Prostate gland (tissue), 2 donors: ENCODE results near the gene TRIP13. TPM values are rescaled to one million over a fixed set of nuclear protein-coding genes. Genes with fewer than 3 reads are reported as not detected.
"Not testable (repeated sequence)": the region's sequence is repeated elsewhere in the genome, so short reads cannot be mapped to it uniquely, and the experiment has no call there.

Experiments
- DNase-seq: peaks from one replicate; pipeline ENCODE4 v3.0.0-alpha.2; 2019; ENCODE audit warnings: low spot score
- H3K27ac ChIP-seq, 2 donors: fragments of 200-600 bp; sonication (generic); 2 replicates each; pipeline ENCODE4 v1.5.1; 2017 to 2019
- H3K27me3 ChIP-seq: fragments of 200-600 bp; sonication (generic); replicated peaks from 2 replicates; pipeline ENCODE4 v1.5.1; 2019; ENCODE audit not compliant: insufficient read depth
- H3K36me3 ChIP-seq, 2 donors: fragments of 200-600 bp; sonication (generic); 1 replicate in 1 of 2; 2 replicates in 1 of 2; pipeline versions ENCODE4 v1.5.1 to v1.8.1; 2017 to 2019
- H3K4me1 ChIP-seq: fragments of 200-600 bp; sonication (generic); replicated peaks from 2 replicates; pipeline ENCODE4 v1.5.1; 2019
- H3K4me3 ChIP-seq, 2 donors: fragments of 200-600 bp; sonication (generic); 2 replicates each; pipeline ENCODE4 v1.5.1; 2017 to 2019
- H3K9me3 ChIP-seq: fragments of 200-600 bp; sonication (generic); 2 replicates; pipeline ENCODE4 v1.5.1; 2017
- POLR2A ChIP-seq: fragments of 450-650 bp; IDR thresholded peaks from one replicate; pipeline ENCODE4 v1.6.1; 2016; ENCODE audit warnings: antibody characterized with exemption, mild to moderate bottlenecking
- POLR2AphosphoS5 ChIP-seq: sonication (generic); formaldehyde crosslinking; IDR thresholded peaks from one replicate; pipeline ENCODE4 v1.6.1; 2017; ENCODE audit warnings: antibody characterized with exemption
- WGBS: methylation state at CpG from one replicate; pipeline ENCODE4 v1.1.5; 2018; 5-methylcytosine and 5-hydroxymethylcytosine counted together
- intact Hi-C: fragments of 100-400 bp; cut with DNase I; formaldehyde crosslinking; loops from one replicate; pipeline ENCODE4 v1.14.2; 2022
- total RNA-seq, 2 donors: library from RNA; depleted of rRNA; stranded (reverse); fragments of >200 nt; gene quantifications; one replicate each; pipeline ENCODE4 v1.1.0, GENCODE V29; 2016
- TF ChIP-seq, protein P1 (sequence below), 4 experiments: fragments of 200-600 bp in 2 of 4; fragments of 450-650 bp in 2 of 4; sonication (generic) in 2 of 4; IDR thresholded peaks; 1 replicate in 3 of 4; 2 replicates in 1 of 4; pipeline ENCODE4 v1.5.1; 2016 to 2019; ENCODE audit warnings: antibody characterized with exemption in 4 of 4, mild to moderate bottlenecking in 2 of 4, moderate library complexity in 2 of 4

The TRIP13 gene
- total RNA-seq, 2 donors from 2014 or later, result 1.8 to 11.9 TPM

DNA sequence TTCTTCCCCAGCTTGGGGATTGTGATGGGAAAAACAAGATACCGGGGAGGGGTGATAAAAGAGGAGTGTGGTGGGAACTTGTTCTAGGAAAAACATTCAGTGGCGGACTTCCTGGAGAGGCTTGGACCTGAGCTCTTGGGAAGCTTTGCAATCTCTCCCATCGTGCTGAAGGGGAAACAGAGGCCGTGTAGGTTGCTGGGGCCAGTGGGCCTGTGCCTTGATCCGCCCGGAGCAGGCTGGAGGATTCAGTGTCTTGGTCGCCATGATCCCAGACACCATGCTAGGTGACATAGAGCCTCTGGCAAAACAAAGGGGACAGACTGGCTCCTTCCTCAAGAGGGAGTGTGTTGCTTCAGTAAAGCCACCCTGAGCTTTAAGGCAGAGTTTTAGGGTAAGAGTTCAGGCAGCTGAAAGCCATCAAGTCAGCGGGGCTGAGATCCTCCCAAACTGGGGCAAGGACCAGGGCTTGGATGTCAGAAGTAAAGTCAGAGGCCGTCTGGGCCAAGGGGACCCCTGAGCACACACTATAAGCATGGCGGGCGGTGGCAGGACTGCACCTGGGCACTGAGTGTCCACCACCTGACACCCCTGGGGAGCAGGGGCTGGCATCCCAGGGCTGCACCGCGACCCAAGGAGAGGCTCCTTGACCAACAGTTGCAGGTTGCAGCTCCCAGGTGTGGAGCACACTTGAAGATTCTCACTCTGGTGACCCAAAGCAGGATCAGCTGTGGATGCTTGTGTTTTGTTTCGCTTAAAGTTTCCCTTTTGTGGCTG is 44.7 kb downstream of the TRIP13 start:
- Histone ChIP-seq H3K9me3 (no peaks in the 10 kb centered on the region), H3K4me1 (no peaks in the 10 kb centered on the region), H3K4me3 (no peak overlapping the region), H3K27me3 (no peaks in the 10 kb centered on the region), H3K27ac (no peak overlapping the region), H3K36me3 (no peaks in the 10 kb centered on the region)
- WGBS, result 85% methylated on average over 14 of the region's 14 CpGs
- TF ChIP-seq, protein P1, sequence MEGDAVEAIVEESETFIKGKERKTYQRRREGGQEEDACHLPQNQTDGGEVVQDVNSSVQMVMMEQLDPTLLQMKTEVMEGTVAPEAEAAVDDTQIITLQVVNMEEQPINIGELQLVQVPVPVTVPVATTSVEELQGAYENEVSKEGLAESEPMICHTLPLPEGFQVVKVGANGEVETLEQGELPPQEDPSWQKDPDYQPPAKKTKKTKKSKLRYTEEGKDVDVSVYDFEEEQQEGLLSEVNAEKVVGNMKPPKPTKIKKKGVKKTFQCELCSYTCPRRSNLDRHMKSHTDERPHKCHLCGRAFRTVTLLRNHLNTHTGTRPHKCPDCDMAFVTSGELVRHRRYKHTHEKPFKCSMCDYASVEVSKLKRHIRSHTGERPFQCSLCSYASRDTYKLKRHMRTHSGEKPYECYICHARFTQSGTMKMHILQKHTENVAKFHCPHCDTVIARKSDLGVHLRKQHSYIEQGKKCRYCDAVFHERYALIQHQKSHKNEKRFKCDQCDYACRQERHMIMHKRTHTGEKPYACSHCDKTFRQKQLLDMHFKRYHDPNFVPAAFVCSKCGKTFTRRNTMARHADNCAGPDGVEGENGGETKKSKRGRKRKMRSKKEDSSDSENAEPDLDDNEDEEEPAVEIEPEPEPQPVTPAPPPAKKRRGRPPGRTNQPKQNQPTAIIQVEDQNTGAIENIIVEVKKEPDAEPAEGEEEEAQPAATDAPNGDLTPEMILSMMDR (IDR thresholded peaks at IDR 0.05), result no peak
- no peak for TF ChIP-seq POLR2A
- no peak for TF ChIP-seq POLR2AphosphoS5
- DNase-seq, result no peak
- intact Hi-C loops, result no loop called here

DNA sequence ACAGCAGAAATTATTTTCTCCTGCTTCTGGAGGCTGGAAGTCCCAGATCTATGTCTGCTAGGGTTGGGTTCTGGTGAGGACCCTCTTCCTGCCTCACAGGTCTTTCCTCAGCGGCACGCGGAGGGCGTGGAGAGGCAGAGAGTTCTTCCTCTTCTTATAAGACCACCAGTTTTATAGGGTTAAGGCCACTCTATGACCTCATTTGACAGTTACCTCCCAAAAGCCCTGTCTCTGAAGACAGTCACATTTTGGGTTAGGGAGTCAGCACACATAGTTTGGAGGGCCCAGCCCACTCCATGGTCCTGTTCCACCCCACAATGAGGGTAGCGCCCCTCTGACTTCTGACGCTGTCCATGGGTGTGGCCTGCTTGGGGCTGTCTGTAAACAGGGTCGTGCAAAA is 46.7 kb downstream of the TRIP13 start:
- intact Hi-C loops, result no loop called here
- Histone ChIP-seq H3K27me3 (no peaks in the 10 kb centered on the region), H3K4me1 (no peaks in the 10 kb centered on the region), H3K9me3 (no peaks in the 10 kb centered on the region), H3K4me3 (no peak overlapping the region), H3K27ac (no peak overlapping the region), H3K36me3 (no peaks in the 10 kb centered on the region)
- TF ChIP-seq POLR2AphosphoS5, result no peak
- DNase-seq, result no peak
- WGBS, result 84% methylated on average over 7 of the region's 7 CpGs

DNA sequence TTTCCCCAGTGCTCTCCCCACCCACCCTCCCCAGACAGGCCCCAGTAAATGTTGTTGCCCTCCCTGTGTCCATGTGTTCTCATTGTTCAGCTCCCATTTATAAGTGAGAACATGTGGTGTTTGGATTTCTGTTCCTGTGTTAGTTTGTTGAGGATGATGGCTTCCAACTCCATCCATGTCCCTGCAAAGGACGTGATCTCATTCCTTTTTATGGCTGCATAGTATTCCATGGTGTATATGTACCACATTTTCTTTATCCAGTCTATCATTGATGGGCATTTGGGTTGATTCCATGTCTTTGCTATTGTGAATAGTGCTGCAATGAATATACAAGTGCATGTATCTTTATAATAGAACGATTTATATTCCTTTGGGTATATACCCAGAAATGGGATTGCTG is 48.1 kb downstream of the TRIP13 start:
- DNase-seq, H3K4me1 ChIP-seq, H3K36me3 ChIP-seq, H3K27ac ChIP-seq, H3K4me3 ChIP-seq, intact Hi-C loops, H3K9me3 ChIP-seq, H3K27me3 ChIP-seq: not testable (repeated sequence)
- WGBS, result 96% methylated on average over 2 of the region's 2 CpGs

DNA sequence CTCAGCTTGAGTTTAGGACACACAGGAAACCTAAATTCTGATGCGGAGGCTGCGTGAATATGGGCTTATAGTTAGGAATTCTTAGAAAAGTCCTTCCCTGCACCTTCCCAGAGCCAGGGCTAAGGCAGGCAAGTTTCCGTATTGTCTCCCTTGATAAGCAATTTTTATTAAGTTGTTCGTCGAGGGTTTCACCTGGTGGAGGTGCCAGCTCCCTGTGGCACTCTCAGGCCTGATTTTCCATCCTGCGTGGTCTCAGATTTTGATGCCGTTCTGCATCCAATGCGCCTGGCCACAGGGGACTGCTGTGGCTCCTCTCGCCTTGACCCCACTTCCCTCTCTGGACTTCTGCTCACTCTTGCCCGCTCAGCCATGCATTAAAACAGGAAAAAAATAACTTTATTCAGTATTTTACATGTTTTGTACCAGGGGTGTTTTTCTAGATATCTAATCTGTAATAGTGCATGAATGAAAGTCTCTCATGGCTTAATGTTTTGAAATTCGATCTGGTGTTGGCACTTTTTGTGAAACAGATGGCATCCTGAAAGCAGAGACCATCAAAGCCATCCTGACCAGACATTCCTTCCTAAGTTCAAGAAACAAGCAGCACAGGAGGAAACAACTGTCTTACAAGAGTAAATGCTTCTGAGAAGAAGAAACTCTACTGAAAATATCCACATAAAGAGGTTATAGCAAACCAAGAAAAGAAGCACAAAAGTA is 50.7 kb downstream of the TRIP13 start:
- intact Hi-C loops, result no loop called here
- no peaks in the 10 kb centered on the region for H3K36me3 ChIP-seq
- WGBS, result 81% methylated on average over 11 of the region's 11 CpGs
- no peaks in the 10 kb centered on the region for H3K9me3 ChIP-seq
- no peak overlapping the region for H3K27ac ChIP-seq
- H3K27me3 ChIP-seq, result no peaks in the 10 kb centered on the region
- no peaks in the 10 kb centered on the region for H3K4me1 ChIP-seq
- TF ChIP-seq, protein P1 (IDR thresholded peaks at IDR 0.05), result no peak
- no peak for TF ChIP-seq POLR2A
- no peak for TF ChIP-seq POLR2AphosphoS5
- H3K4me3 ChIP-seq, result no peak overlapping the region
- DNase-seq, result no peak

DNA sequence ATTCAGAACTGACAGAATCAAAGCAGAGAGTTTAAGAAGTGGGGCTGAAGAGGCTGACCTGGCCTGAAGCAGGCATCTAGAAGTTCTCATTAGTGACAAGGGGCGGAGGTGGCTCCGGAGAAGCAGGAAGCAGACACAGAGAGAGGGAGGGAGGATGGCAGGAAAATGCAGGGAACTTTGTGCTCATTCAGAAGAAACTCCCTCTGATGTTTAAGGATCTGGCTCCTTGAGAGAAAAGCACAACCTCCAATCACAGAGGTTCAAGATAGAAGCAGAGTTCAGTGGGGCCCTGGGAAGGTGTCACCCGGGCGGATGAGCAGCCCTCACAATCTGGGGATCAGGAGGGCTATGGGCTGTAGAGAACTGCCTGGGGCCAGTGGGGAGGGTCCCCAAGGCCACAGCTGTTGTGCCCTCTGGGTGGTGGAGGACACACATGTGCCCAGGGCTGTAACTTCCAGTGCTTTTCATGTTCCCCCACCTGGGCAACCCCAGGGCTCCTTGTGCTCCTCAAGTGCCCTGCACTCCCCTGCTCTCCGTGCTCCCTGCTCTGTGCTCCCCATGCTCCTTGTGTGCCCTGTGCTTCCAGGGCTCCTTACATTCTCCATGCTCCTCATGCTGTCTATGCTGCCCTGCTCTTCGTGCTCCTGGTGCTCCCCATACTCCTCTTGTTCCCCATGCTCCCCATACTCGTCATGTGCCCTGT is 51.4 kb downstream of the TRIP13 start:
- Histone ChIP-seq H3K27ac (no peak overlapping the region), H3K36me3 (no peaks in the 10 kb centered on the region), H3K4me1 (no peaks in the 10 kb centered on the region), H3K9me3 (no peaks in the 10 kb centered on the region), H3K4me3 (no peak overlapping the region), H3K27me3 (peaks cover 2% of the 10 kb centered on the region)
- TF ChIP-seq, protein P1 (IDR thresholded peaks at IDR 0.05), result no peak
- TF ChIP-seq POLR2A, result no peak
- no peak for TF ChIP-seq POLR2AphosphoS5
- intact Hi-C loops, result no loop called here
- no peak for DNase-seq
- WGBS, result 65% methylated on average over 7 of the region's 7 CpGs
